ENCODE results near the gene GEMIN4.
"Not testable (repeated sequence)": the region's sequence is repeated elsewhere in the genome, so short reads cannot be mapped to it uniquely, and the experiment has no call there.

The GEMIN4 gene

DNA sequence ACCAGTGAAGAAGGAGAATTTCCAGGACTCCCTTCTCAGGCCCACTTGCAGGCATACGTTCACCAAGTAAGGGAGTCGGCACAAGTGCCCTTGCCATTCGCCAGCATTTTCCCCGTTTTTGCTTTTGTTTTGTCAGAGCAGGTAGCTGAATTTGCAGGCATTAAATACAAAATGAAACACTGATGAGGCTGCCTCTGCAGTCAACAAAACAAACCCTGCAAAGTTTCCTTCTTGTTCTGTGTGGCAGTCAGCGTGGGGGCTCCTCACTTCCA, 22.2 kb upstream of the GEMIN4 start:
- DNase-seq: no peak

DNA sequence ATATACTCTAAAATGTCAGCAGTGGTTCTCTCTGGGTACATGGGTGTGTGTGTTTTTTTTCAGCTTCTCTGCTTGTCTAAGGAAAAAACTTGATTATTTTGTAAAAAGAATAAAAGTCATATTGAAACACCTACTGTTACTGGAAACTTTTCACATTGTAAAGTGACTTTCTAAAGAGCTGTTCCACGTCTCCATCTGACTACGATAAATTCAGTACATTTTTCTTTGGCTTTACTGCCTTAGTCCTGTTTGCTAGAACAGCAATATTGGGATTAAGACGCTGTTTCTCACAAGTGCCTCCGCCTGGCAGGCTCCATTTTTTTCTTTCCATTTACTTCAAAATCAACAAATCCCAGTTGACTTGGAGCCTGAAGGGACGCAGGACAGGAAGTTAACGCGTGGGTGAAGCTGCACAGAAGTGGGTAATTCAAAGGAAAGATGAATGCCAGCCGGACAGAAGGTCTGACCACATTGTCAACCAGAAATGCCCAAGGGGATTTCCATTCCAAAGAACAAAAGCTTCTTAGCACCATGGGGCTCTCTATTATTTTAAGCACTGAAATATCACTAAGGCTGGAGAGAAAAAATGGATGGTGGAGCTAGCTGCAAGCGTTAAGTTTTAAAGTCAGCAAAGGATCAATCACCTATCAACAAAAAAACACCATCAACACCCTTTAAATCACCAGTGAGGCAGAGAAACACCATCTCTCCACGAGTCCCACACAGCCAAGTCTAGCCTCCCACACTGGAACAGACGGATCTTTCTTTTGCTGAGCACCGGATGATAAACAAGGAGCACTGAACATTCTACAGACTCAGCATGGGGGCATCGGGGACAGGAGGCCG, 21.6 kb upstream of the GEMIN4 start:
- no peak for DNase-seq

DNA sequence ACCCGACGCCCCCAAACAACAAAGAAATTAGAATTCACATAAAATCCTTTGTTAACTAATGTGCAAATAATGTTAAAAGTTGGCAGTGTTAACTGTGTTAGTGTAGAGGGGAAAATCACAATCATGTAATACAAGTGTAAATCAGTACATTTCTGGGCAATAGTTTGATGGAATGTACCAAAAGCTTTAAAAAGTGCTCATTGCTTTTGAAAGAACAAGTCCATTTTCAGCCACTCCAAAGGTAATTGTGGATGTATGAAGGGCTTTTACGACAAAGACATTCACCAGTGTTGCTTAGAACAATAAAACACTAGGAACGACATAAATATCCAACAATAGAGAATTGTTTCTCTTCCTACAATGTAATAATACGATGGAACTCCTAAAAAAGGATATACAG, 21.0 kb upstream of the GEMIN4 start:
- no peak for DNase-seq

DNA sequence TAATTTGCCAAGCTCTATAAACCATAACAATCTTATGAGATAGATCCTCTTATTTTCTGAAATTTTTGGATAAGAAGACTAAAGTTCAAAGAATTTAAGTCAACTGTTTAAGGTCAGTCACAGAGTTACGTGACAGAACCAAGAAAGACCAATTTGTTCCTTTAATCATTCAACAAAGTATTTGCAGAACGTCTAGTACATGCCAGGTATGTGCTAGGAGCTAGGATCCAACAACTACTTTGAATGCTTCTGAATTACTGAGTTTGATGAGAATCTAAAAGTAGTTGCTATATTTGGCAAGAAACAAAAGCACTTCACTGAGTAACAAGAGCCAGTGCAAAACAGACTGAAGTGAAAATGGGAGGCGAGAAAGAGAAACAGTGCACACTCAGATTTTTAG, 15.0 kb upstream of the GEMIN4 start:
- no peak for DNase-seq

GRCh38 chr17:760371-760770, 8.3 kb upstream of the GEMIN4 start:
- no peak for DNase-seq

GRCh38 chr17:759964-760363, 7.9 kb upstream of the GEMIN4 start:
- DNase-seq: no peak

DNA sequence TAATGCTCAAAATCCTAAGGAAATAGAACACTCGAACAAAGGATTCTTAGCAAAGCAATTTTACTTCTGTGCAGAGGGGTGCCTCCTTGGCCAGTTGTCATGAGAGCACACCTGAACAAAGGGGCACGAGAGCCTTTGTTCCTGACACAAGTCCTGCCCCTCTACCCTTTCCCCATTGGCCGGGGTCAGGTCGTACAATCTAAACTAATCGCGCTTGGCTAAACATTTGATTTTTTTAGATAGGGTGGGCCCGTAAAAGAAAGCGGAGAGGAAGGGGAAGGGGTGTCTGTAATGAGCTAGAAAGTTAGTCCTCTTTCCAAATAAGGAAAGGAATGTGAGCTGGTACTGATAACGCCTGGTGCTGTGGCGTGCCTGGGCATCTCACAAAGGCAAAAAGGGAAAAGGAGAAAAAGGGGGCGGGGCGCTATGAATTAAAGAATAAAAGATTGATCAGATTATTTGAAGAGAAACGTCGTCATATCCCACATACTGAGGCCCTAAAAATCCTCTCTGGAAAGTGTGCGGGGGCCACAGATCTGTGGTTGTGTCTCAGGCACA, 4.0 kb upstream of the GEMIN4 start:
- not testable (repeated sequence) for DNase-seq

- DNase-seq: not testable (repeated sequence)
Measured at GRCh38 chr17:755319-755961, 3.4 kb upstream of the GEMIN4 start.

GRCh38 chr17:753418-753817, 1.4 kb upstream of the GEMIN4 start:
- no peak for DNase-seq

DNA sequence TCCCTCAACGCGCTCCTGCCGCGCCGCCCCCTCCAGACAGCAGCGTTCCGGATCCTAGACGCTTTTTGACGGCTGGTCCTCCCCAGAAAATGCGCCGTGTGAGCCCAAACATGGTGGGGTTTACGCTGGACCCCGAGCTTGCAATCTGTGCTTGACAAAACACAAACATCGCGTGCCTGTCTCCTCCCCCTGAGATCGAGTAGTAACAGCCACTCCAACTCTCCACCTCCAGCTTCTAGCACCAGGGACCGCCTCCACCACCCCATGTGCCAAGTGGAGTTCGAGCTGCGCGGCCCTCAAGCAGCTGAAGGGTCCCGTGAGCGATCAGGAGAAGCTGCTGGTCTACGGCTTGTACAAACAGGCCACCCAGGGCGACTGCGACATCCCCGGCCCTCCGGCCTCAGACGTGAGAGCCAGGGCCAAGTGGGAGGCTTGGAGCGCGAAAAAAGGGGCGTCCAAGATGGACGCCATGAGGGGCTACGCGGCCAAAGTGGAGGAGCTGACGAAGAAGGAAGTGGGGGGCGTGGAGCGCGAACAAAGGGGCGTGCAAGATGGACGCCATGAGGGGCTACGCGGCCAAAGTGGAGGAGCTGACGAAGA, 656 bp upstream of the GEMIN4 start:
- DNase-seq: peak; percentile 10

DNA sequence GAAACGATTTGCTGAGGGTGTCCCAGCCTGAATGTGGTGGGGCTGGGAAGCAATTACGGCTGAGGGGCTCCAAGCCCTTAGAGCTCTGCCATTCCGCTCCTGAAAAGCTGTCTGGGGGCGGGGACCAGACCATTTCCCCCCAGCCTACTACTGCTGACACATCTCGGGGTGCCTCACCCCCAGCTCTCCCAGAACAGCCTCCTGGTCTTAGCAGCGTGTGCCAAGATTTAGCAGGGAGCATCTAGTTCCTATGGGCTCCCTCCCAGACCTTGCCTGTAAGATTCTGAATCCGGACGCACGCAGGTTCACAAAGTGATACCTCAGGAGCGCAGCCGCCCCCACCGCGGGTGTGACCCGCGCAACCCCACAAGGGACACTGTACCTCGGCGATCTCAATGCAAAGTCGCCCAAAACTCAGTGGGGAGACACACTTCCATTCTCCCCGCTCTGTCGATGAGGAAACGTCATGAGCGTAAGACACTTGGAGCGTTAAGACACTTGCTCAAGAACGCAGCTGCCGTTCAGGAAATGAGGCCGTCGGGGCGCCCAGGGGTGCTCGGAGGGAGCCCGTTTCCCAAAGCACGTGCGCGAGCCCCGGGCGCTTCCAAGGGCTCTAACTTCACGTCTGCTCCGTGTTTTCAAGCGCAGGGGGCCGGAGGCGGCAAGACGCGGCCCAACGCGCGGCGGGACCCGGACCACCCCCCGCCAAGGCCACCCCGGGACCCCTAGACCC, 629 bp downstream of the GEMIN4 start:
- DNase-seq: peak; percentile 31

DNA sequence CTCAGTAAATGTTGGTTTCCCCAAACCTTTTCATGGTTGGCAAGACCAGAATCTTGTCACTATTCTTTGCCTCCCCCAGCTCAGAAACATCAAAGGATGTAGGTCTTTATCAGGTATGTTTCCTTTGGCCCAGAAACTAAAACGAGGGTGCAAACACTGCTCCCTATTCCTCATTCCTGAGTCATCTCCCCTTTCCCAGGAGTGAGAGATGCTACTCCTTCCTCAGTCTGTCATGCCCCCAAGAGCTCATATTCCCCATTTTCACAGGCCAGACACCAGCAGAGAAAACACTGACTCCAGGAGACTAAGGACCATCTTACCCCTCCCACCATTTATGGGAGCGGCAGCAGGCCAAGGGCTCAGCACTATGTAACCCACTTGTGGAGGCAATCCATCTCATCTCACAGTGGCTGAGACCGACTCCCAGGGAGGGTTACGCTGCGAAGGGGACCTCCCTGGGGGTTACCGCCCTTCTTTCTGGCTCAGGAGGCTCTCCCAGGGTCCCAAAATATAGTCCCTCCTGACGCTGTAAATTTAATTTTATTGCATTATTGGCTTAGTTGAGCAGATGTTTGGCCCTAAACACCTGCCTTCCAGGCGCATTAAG, 1.5 kb downstream of the GEMIN4 start:
- DNase-seq: no peak

GRCh38 chr17:749359-749758, 2.7 kb downstream of the GEMIN4 start:
- not testable (repeated sequence) for DNase-seq

DNA sequence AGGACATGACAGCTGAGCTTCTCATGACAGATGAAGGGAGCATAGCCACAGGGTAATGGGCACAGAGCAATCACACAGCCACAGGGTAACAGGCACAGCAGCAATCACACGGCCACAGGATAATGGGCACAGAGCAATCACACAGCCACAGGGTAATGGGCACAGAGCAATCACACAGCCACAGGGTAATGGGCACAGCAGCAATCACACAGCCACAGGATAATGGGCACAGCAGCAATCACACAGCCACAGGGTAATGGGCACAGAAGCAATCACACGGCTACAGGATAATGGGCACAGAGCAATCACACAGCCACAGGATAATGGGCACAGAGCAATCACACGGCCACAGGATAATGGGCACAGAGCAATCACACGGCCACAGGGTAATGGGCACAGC, 3.5 kb downstream of the GEMIN4 start:
- not testable (repeated sequence) for DNase-seq

DNA sequence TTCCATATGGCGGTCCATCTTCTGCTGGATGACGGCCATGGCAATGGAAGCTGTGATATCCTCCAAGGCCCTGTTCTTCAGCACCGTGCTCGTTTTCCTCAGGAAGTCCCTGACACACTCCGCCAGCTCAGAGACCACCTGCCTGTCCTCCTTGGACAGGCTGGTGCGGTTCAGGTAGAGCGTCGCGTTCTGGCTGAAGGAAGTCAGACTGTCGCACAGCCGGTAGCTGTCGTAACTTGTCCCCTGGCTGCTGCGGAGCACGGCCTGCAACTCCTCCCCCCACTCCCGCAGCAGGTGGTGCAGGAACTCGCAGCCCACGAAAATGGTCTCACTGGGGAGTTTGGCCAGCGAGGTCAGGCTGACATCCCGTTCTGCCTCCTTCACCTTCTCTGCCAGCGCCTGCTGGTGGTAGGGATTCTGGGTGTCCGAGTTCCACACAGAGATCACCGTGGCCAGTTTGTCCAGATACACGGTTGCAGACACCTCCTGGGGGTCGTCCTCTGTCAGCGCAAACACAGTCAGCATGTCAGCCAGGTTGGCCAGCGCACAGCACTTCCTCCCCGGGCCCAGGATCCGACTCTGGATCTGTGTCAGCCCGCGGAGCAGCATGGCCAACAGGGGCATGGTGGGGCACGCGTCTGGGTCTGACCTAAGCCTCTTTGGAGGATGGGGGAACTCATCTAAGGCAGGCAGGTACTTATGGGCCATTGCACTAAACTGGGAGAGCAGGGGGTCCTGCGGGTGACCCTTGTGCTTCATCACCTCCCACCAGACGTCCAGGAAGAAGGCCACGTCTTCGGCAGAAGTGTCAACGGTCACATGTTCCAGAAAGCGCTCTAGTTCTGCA, 5.1 kb downstream of the GEMIN4 start:
- DNase-seq: no peak

GRCh38 chr17:746181-746580, 5.9 kb downstream of the GEMIN4 start:
- DNase-seq: no peak

- DNase-seq: no peak
Measured at GRCh38 chr17:745406-745805, 6.7 kb downstream of the GEMIN4 start.

DNA sequence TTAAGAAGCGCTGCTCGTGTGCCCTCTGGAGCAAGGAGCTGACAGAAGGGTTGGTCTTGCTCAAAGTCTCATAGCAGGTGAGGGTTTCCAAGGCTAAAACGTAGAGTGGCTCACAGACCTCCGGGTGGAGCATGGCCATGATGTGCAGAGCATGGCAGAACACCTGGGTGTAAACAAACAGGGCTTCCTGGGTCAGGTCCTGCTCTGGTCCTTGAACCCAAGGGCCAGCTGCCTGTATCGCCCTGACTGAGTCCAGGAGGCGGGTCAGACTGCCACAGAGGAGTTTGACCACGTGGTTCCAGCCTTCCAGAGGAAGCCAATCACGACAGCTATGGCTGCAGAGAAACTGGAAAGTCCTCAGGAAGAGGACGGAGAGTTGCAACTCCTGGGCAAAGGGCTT, 7.1 kb downstream of the GEMIN4 start:
- DNase-seq: no peak

DNA sequence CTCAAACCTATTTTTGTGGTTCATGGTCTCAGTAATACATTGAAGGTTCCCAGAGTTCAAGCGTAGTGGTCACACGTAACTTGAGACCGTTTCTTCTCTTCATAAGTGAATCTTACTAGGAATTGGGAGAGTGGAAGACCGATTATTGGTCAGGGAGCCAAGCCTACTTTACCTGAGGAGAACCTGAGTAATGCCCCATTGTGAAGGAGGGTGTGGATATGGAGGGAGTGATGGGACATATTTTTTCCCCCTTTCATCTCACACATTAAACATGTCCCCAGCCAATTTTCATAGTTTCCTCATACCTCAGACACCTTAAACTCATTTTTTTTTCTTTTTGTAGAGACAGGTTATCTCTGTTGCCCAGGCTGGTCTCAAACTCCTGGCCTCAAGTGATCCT, 8.9 kb downstream of the GEMIN4 start:
- DNase-seq: no peak

- no peak for DNase-seq
Measured at GRCh38 chr17:742147-742793, 9.8 kb downstream of the GEMIN4 start.

GRCh38 chr17:740240-741017, 11.6 kb downstream of the GEMIN4 start:
- DNase-seq: no peak

Measured in activated CD4-positive, alpha-beta T cell treated with anti-CD3 and anti-CD28 coated beads for 1 hour (primary cell).